Activated CD8-positive, alpha-beta memory T cell treated with anti-CD3 and anti-CD28 coated beads for 4 hours (primary cell): ENCODE data around the gene BRMS1.
A peak's percentile ranks its signal among the peaks of the same experiment; 100 is the strongest.
"Not testable (repeated sequence)": the region's sequence is repeated elsewhere in the genome, so short reads cannot be mapped to it uniquely, and the experiment has no call there.

Experiments
- DNase-seq, 2 donors: peaks; one replicate each; pipeline ENCODE4 v3.0.0-alpha.2; 2020; ENCODE audit warnings: low read depth in 2 of 2

BRMS1 gene

GRCh38 chr11:66323684-66324083, 21.2 kb downstream of the BRMS1 start:
- no peak for DNase-seq

GRCh38 chr11:66322732-66323427, 22.0 kb downstream of the BRMS1 start:
- no peak for DNase-seq

GRCh38 chr11:66321606-66322005, 23.3 kb downstream of the BRMS1 start:
- no peak for DNase-seq

- not testable (repeated sequence) for DNase-seq
Observed at GRCh38 chr11:66320748-66321147, 24.2 kb downstream of the BRMS1 start.

GRCh38 chr11:66320289-66320688, 24.6 kb downstream of the BRMS1 start:
- DNase-seq, result not testable (repeated sequence)

GRCh38 chr11:66318600-66318970, 26.3 kb downstream of the BRMS1 start:
- no peak for DNase-seq

GRCh38 chr11:66317723-66318599, 26.9 kb downstream of the BRMS1 start:
- DNase-seq, result peak in 1 of 2 donors; percentile 37

GRCh38 chr11:66317322-66317722, 27.6 kb downstream of the BRMS1 start:
- DNase-seq, result no peak

- no peak for DNase-seq
Observed at GRCh38 chr11:66316849-66317251, 28.1 kb downstream of the BRMS1 start, which contains the start of gene CD248. Gene CD248 (minus strand): TSS chr11:66317044. CDS start chr11:66317027, 17 bp downstream.

- DNase-seq, result no peak
Observed at GRCh38 chr11:66315921-66316811, 28.7 kb downstream of the BRMS1 start.

- no peak for DNase-seq
Observed at GRCh38 chr11:66315498-66315885, 29.4 kb downstream of the BRMS1 start.

GRCh38 chr11:66314561-66315497, 30.1 kb downstream of the BRMS1 start:
- DNase-seq, result no peak

- DNase-seq, result no peak
Observed at GRCh38 chr11:66314186-66314501, 30.8 kb downstream of the BRMS1 start.

GRCh38 chr11:66313321-66314185, 31.4 kb downstream of the BRMS1 start:
- DNase-seq, result no peak

GRCh38 chr11:66312549-66313320, 32.2 kb downstream of the BRMS1 start:
- DNase-seq, result peak; percentile 95

GRCh38 chr11:66311965-66312548, 32.8 kb downstream of the BRMS1 start:
- peak; percentile 97 to 98 for DNase-seq

GRCh38 chr11:66311470-66311964, 33.4 kb downstream of the BRMS1 start:
- DNase-seq, result no peak

- DNase-seq, result not testable (repeated sequence)
Observed at GRCh38 chr11:66310803-66311440, 34.0 kb downstream of the BRMS1 start.
